ENCODE results near the gene CRHR2.

CRHR2 gene

GRCh38 chr7:30674876-30675275 is 7.4 kb downstream of the CRHR2 start:
- no peak for DNase-seq

GRCh38 chr7:30674420-30674819 is 7.8 kb downstream of the CRHR2 start:
- no peak for DNase-seq

GRCh38 chr7:30671793-30672465 is 10.3 kb downstream of the CRHR2 start:
- DNase-seq, result peak; percentile 69

- no peak for DNase-seq
Observed at GRCh38 chr7:30668102-30668501, 14.2 kb downstream of the CRHR2 start.

- DNase-seq, result no peak
Observed at GRCh38 chr7:30667172-30667571, 15.1 kb downstream of the CRHR2 start.

- no peak for DNase-seq
Observed at GRCh38 chr7:30665449-30665848, 16.8 kb downstream of the CRHR2 start.

GRCh38 chr7:30665043-30665442 is 17.2 kb downstream of the CRHR2 start:
- DNase-seq, result no peak

- no peak for DNase-seq
Observed at GRCh38 chr7:30664184-30664885, 17.9 kb downstream of the CRHR2 start.

GRCh38 chr7:30663414-30663813 is 18.8 kb downstream of the CRHR2 start:
- no peak for DNase-seq

GRCh38 chr7:30662431-30662939 is 19.8 kb downstream of the CRHR2 start:
- no peak for DNase-seq

- DNase-seq, result no peak
Observed at GRCh38 chr7:30661926-30662325, 20.3 kb downstream of the CRHR2 start.

GRCh38 chr7:30660331-30661255 is 21.7 kb downstream of the CRHR2 start:
- no peak for DNase-seq

- peak; percentile 32 for DNase-seq
Observed at GRCh38 chr7:30659312-30659711, 22.9 kb downstream of the CRHR2 start.

- no peak for DNase-seq
Observed at GRCh38 chr7:30658479-30659074, 23.7 kb downstream of the CRHR2 start.

- no peak for DNase-seq
Observed at GRCh38 chr7:30657131-30657530, 25.1 kb downstream of the CRHR2 start.

- no peak for DNase-seq
Observed at GRCh38 chr7:30656006-30656957, 26.0 kb downstream of the CRHR2 start.

- DNase-seq, result no peak
Observed at GRCh38 chr7:30655096-30655970, 26.9 kb downstream of the CRHR2 start.

GRCh38 chr7:30654296-30655090 is 27.8 kb downstream of the CRHR2 start:
- no peak for DNase-seq

- DNase-seq, result no peak
Observed at GRCh38 chr7:30652698-30653641, 29.3 kb downstream of the CRHR2 start.
